ENCODE data around the gene FYN. TPM values are rescaled to one million over a fixed set of nuclear protein-coding genes. Genes with fewer than 3 reads are reported as not detected.

FYN gene
- total and polyA plus RNA-seq, 2 of the 13 experiments (the other 11 are each of a cell fraction or from before 2014, with no cell fraction given), result 15.5 to 24.6 TPM

DNA sequence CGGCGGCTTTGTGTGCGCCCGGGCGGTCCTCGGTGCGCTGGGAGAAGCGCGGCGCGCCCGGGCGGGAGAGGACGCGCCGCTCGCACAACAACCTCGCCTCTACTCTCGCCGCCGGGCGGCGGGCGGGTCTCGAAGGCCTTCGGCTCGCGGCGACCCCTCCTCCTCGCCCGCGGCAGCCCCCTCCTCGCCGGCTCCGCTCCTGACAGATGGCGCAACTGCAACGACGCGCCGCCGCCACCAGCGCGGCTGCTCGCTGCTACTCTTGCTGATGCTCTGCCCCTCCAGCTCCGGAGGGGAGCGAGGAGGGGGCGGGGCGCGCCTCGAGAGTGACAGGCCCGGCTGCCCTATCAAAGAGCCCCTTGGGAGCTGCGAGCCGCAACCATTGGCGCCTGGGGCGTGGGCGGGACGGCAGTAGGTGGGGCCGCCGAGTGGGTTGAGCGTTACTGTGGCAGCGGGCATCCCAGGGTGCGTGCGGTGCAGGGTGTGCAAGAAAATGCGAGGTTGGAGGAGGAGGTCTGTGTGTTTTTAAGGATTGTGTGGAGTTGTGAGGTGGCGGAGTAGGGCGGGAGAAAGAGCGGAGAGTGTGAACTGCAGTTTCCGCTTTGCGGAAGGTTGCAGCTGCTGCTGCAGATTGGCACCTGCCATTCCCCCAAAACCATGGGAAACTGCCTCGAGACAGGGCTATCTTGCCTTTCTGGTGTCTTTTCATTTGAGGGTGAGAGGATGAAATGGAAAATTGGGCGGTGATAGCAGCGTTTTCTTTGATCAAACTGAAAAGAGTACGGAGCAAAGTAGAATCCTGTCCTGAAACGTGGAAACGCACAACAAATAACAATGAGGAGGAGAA lies at the start of gene FYN (continued):
- TF ChIP-seq POLR2AphosphoS2 (IDR thresholded peaks at IDR 0.05; ENCODE audit: low read depth, low read length) (no peak), NBN (conservative IDR thresholded peaks at IDR 0.05) (no peak), FOXC1 (CRISPR knock-in tag; IDR thresholded peaks at IDR 0.05; ENCODE audit: borderline replicate concordance) (no peak), AHR (CRISPR knock-in tag; IDR thresholded peaks at IDR 0.05) (no peak), TEAD3 (CRISPR knock-in tag; optimal IDR thresholded peaks at IDR 0.05; ENCODE audit: borderline replicate concordance) (peak; percentile 14), ZNF274 (CRISPR knock-in tag; IDR thresholded peaks at IDR 0.05) (peak; percentile 74; the same call in 1 of the 2 replicates), ZNF251 (CRISPR knock-in tag; IDR thresholded peaks at IDR 0.05) (no peak), ZNF747 (CRISPR knock-in tag; IDR thresholded peaks at IDR 0.05; ENCODE audit: borderline replicate concordance) (no peak), SETDB1 (CRISPR knock-in tag; IDR thresholded peaks at IDR 0.05; ENCODE audit: borderline replicate concordance) (no peak), RNF2 (conservative IDR thresholded peaks at IDR 0.05; ENCODE audit: low read depth) (peak; percentile 57; the same call in 1 of the 2 replicates)
- TF ChIP-seq, protein P1, sequence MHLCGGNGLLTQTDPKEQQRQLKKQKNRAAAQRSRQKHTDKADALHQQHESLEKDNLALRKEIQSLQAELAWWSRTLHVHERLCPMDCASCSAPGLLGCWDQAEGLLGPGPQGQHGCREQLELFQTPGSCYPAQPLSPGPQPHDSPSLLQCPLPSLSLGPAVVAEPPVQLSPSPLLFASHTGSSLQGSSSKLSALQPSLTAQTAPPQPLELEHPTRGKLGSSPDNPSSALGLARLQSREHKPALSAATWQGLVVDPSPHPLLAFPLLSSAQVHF (CRISPR knock-in tag; IDR thresholded peaks at IDR 0.05), result no peak
- TF ChIP-seq, protein P2, sequence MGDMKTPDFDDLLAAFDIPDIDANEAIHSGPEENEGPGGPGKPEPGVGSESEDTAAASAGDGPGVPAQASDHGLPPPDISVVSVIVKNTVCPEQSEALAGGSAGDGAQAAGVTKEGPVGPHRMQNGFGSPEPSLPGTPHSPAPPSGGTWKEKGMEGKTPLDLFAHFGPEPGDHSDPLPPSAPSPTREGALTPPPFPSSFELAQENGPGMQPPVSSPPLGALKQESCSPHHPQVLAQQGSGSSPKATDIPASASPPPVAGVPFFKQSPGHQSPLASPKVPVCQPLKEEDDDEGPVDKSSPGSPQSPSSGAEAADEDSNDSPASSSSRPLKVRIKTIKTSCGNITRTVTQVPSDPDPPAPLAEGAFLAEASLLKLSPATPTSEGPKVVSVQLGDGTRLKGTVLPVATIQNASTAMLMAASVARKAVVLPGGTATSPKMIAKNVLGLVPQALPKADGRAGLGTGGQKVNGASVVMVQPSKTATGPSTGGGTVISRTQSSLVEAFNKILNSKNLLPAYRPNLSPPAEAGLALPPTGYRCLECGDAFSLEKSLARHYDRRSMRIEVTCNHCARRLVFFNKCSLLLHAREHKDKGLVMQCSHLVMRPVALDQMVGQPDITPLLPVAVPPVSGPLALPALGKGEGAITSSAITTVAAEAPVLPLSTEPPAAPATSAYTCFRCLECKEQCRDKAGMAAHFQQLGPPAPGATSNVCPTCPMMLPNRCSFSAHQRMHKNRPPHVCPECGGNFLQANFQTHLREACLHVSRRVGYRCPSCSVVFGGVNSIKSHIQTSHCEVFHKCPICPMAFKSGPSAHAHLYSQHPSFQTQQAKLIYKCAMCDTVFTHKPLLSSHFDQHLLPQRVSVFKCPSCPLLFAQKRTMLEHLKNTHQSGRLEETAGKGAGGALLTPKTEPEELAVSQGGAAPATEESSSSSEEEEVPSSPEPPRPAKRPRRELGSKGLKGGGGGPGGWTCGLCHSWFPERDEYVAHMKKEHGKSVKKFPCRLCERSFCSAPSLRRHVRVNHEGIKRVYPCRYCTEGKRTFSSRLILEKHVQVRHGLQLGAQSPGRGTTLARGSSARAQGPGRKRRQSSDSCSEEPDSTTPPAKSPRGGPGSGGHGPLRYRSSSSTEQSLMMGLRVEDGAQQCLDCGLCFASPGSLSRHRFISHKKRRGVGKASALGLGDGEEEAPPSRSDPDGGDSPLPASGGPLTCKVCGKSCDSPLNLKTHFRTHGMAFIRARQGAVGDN (CRISPR knock-in tag; IDR thresholded peaks at IDR 0.05), result peak; percentile 80
- TF ChIP-seq, protein P3, sequence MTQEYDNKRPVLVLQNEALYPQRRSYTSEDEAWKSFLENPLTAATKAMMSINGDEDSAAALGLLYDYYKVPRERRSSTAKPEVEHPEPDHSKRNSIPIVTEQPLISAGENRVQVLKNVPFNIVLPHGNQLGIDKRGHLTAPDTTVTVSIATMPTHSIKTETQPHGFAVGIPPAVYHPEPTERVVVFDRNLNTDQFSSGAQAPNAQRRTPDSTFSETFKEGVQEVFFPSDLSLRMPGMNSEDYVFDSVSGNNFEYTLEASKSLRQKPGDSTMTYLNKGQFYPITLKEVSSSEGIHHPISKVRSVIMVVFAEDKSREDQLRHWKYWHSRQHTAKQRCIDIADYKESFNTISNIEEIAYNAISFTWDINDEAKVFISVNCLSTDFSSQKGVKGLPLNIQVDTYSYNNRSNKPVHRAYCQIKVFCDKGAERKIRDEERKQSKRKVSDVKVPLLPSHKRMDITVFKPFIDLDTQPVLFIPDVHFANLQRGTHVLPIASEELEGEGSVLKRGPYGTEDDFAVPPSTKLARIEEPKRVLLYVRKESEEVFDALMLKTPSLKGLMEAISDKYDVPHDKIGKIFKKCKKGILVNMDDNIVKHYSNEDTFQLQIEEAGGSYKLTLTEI (CRISPR knock-in tag; conservative IDR thresholded peaks at IDR 0.05), result no peak
- TF ChIP-seq, protein P4, sequence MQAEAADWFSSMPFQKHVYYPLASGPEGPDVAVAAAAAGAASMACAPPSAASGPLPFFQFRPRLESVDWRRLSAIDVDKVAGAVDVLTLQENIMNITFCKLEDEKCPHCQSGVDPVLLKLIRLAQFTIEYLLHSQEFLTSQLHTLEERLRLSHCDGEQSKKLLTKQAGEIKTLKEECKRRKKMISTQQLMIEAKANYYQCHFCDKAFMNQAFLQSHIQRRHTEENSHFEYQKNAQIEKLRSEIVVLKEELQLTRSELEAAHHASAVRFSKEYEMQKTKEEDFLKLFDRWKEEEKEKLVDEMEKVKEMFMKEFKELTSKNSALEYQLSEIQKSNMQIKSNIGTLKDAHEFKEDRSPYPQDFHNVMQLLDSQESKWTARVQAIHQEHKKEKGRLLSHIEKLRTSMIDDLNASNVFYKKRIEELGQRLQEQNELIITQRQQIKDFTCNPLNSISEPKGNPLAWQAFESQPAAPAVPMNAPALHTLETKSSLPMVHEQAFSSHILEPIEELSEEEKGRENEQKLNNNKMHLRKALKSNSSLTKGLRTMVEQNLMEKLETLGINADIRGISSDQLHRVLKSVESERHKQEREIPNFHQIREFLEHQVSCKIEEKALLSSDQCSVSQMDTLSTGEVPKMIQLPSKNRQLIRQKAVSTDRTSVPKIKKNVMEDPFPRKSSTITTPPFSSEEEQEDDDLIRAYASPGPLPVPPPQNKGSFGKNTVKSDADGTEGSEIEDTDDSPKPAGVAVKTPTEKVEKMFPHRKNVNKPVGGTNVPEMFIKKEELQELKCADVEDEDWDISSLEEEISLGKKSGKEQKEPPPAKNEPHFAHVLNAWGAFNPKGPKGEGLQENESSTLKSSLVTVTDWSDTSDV (CRISPR knock-in tag; IDR thresholded peaks at IDR 0.05), result no peak
- TF ChIP-seq, protein P5, sequence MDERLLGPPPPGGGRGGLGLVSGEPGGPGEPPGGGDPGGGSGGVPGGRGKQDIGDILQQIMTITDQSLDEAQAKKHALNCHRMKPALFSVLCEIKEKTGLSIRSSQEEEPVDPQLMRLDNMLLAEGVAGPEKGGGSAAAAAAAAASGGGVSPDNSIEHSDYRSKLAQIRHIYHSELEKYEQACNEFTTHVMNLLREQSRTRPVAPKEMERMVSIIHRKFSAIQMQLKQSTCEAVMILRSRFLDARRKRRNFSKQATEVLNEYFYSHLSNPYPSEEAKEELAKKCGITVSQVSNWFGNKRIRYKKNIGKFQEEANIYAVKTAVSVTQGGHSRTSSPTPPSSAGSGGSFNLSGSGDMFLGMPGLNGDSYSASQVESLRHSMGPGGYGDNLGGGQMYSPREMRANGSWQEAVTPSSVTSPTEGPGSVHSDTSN (CRISPR knock-in tag; IDR thresholded peaks at IDR 0.05), result peak; percentile 98

Data from HepG2 (cell line).